Measurements from ENCODE around the gene MS4A5.

- TF ChIP-seq HMGXB4 (CRISPR knock-in tag; IDR thresholded peaks at IDR 0.05) = no peak
- TF ChIP-seq GABPB1 (CRISPR knock-in tag; IDR thresholded peaks at IDR 0.05) = no peak
- no peak for TF ChIP-seq FOXK1 (CRISPR knock-in tag; IDR thresholded peaks at IDR 0.05)
- no peak for TF ChIP-seq CTCF (IDR thresholded peaks at IDR 0.05)
- TF ChIP-seq TCF7 (CRISPR knock-in tag; IDR thresholded peaks at IDR 0.05; ENCODE audit: low read depth) = no peak
- TF ChIP-seq CBFB (CRISPR knock-in tag; IDR thresholded peaks at IDR 0.05; ENCODE audit: low read depth) = no peak
- TF ChIP-seq MXD4 (CRISPR knock-in tag; IDR thresholded peaks at IDR 0.05; ENCODE audit: borderline replicate concordance) = no peak
- TF ChIP-seq, protein P1, sequence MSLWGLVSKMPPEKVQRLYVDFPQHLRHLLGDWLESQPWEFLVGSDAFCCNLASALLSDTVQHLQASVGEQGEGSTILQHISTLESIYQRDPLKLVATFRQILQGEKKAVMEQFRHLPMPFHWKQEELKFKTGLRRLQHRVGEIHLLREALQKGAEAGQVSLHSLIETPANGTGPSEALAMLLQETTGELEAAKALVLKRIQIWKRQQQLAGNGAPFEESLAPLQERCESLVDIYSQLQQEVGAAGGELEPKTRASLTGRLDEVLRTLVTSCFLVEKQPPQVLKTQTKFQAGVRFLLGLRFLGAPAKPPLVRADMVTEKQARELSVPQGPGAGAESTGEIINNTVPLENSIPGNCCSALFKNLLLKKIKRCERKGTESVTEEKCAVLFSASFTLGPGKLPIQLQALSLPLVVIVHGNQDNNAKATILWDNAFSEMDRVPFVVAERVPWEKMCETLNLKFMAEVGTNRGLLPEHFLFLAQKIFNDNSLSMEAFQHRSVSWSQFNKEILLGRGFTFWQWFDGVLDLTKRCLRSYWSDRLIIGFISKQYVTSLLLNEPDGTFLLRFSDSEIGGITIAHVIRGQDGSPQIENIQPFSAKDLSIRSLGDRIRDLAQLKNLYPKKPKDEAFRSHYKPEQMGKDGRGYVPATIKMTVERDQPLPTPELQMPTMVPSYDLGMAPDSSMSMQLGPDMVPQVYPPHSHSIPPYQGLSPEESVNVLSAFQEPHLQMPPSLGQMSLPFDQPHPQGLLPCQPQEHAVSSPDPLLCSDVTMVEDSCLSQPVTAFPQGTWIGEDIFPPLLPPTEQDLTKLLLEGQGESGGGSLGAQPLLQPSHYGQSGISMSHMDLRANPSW (CRISPR knock-in tag; conservative IDR thresholded peaks at IDR 0.05; ENCODE audit: low read depth) = no peak
- no peak for TF ChIP-seq RORB (CRISPR knock-in tag; IDR thresholded peaks at IDR 0.05)
- TF ChIP-seq, protein P2, sequence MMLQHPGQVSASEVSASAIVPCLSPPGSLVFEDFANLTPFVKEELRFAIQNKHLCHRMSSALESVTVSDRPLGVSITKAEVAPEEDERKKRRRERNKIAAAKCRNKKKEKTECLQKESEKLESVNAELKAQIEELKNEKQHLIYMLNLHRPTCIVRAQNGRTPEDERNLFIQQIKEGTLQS (CRISPR knock-in tag; conservative IDR thresholded peaks at IDR 0.05) = no peak
These were observed 39.5 kb downstream of the MS4A5 start for GRCh38 chr11:60468829-60469228.

Data from WTC11 (cell line).